Upper lobe of left lung (tissue), 4 donors: ENCODE measurements around the gene HNRNPH2.
A peak's percentile ranks its signal among the peaks of the same experiment; 100 is the strongest.

Experiments
- CTCF ChIP-seq, 6 experiments: fragments of 450-650 bp in 4 of 6; fragments of 200-600 bp in 2 of 6; sonication (generic) in 2 of 6; IDR thresholded peaks; one replicate each; pipeline ENCODE4 v1.5.1; 2016 to 2019; ENCODE audit warnings: antibody characterized with exemption in 6 of 6
- POLR2AphosphoS5 ChIP-seq, 2 donors: sonication (generic); formaldehyde crosslinking; IDR thresholded peaks; one replicate each; pipeline ENCODE4 v1.5.1; 2017; ENCODE audit warnings: antibody characterized with exemption in 2 of 2

- TF ChIP-seq CTCF (IDR thresholded peaks at IDR 0.05) (peak; percentile 35 to 75 (median 55)), POLR2AphosphoS5 (IDR thresholded peaks at IDR 0.05) (no peak)
These were observed 7.4 kb downstream of the HNRNPH2 start for GRCh38 chrX:101415180-101416145.
